ENCODE data around the gene PDE4D. TPM values are rescaled to one million over a fixed set of nuclear protein-coding genes. Genes with fewer than 3 reads are reported as not detected.

Gene PDE4D
- total and polyA plus RNA-seq, 8 donors, result 1.5 to 7.1 (median 3.1) TPM

- Histone ChIP-seq H3K27ac (no peak overlapping the region), H3K4me3 (no peak overlapping the region), H3K9me3 (no peaks in the 10 kb centered on the region), H3K4me1 (no peaks in the 10 kb centered on the region), H3K27me3 (no peaks in the 10 kb centered on the region), H3K36me3 (no peaks in the 10 kb centered on the region)
- no peak for TF ChIP-seq CTCF (IDR thresholded peaks at IDR 0.05)
- intact Hi-C loops (cut with DNase I), result no loop called here
- 81 to 88% methylated on average over 2 of the region's 2 CpGs for WGBS, 2 donors
- DNase-seq (no peak), ATAC-seq (no peak), FAIRE-seq (no peak)
Observed at GRCh38 chr5:59652449-59652848, 241.1 kb downstream of the PDE4D start.

GRCh38 chr5:59648949-59649921 is 244.3 kb downstream of the PDE4D start:
- ATAC-seq (peak; percentile 39 to 73 (median 56)), FAIRE-seq (peak; percentile 20), DNase-seq (no peak)
- no peaks in the 10 kb centered on the region for H3K36me3 ChIP-seq
- H3K27ac ChIP-seq, result no peak overlapping the region
- H3K4me3 ChIP-seq, result no peak overlapping the region
- intact Hi-C loops (cut with DNase I), result no loop called here
- no peaks in the 10 kb centered on the region for H3K4me1 ChIP-seq
- no peaks in the 10 kb centered on the region for H3K9me3 ChIP-seq
- whole genome bisulfite sequencing, 2 donors, result 54 to 59% methylated on average over 8 of the region's 8 CpGs
- no peak for TF ChIP-seq CTCF (IDR thresholded peaks at IDR 0.05)
- H3K27me3 ChIP-seq, result no peaks in the 10 kb centered on the region

GRCh38 chr5:59648038-59648831 is 245.3 kb downstream of the PDE4D start:
- TF ChIP-seq CTCF (IDR thresholded peaks at IDR 0.05), result no peak
- WGBS, 2 donors, result 71 to 78% methylated on average over 1 of the region's 1 CpG
- no peaks in the 10 kb centered on the region for H3K9me3 ChIP-seq
- no peak overlapping the region for H3K4me3 ChIP-seq
- FAIRE-seq (no peak), ATAC-seq (no peak), DNase-seq (no peak)
- no peaks in the 10 kb centered on the region for H3K4me1 ChIP-seq
- H3K27ac ChIP-seq, result no peak overlapping the region
- intact Hi-C loops (cut with DNase I), result no loop called here
- no peaks in the 10 kb centered on the region for H3K27me3 ChIP-seq
- H3K36me3 ChIP-seq, result no peaks in the 10 kb centered on the region

- no peak for ATAC-seq
- Histone ChIP-seq H3K36me3 (no peaks in the 10 kb centered on the region), H3K27me3 (no peaks in the 10 kb centered on the region), H3K27ac (no peak overlapping the region), H3K4me1 (no peaks in the 10 kb centered on the region), H3K9me3 (no peaks in the 10 kb centered on the region), H3K4me3 (no peak overlapping the region)
- FAIRE-seq, result no peak
- WGBS, 2 donors, result 88 to 94% methylated on average over 2 of the region's 2 CpGs
- DNase-seq, result no peak
- TF ChIP-seq CTCF (IDR thresholded peaks at IDR 0.05), result no peak
- intact Hi-C loops (cut with DNase I), result no loop called here
Observed at GRCh38 chr5:59645380-59645779, 248.1 kb downstream of the PDE4D start.

Measured in pancreas (tissue), 10 donors.